WTC11 (cell line): ENCODE measurements around the gene CCDC57. TPM values are rescaled to one million over a fixed set of nuclear protein-coding genes. Genes with fewer than 3 reads are reported as not detected.

Source experiments
- ATAC-seq: fragments of 200-7000 bp; cut with Tn5 transposase; 2 replicates; pipeline ENCODE4 v1.10.0; 2021; ENCODE audit warnings: mild to moderate bottlenecking, moderate library complexity
- CTCF ChIA-PET: fragments of 300-600 bp; sonication (Branson Sonifier 250); formaldehyde crosslinking; loops from one replicate; lab custom pipeline; 2021; ENCODE audit warnings: antibody characterized with exemption; lab: Charles Lee
- POLR2A ChIA-PET: fragments of 350-600 bp; sonication (Branson Sonifier 250); formaldehyde crosslinking; loops from one replicate; lab custom pipeline; 2021; ENCODE audit warnings: antibody characterized with exemption; lab: Charles Lee
- DNase-seq: peaks from one replicate; pipeline ENCODE4 v3.0.0; 2021; ENCODE audit warnings: low spot score
- H3K27ac Mint-ChIP-seq: 2 replicates; pipeline ENCODE4 v1.8.0; 2021; ENCODE audit warnings: mixed read lengths
- H3K27me3 Mint-ChIP-seq: 2 replicates; pipeline ENCODE4 v1.8.0; 2021; ENCODE audit warnings: low read depth, mild to moderate bottlenecking, moderate library complexity, mixed read lengths
- H3K36me3 Mint-ChIP-seq: 2 replicates; pipeline ENCODE4 v1.8.0; 2021; ENCODE audit warnings: mixed read lengths
- H3K4me1 Mint-ChIP-seq: 2 replicates; pipeline ENCODE4 v1.8.0; 2022; ENCODE audit warnings: mixed read lengths
- H3K4me3 Mint-ChIP-seq: 2 replicates; pipeline ENCODE4 v1.8.0; 2021; ENCODE audit warnings: mild to moderate bottlenecking, moderate library complexity, mixed read lengths
- H3K9me3 Mint-ChIP-seq: 2 replicates; pipeline ENCODE4 v1.8.0; 2021; ENCODE audit warnings: mixed read lengths
- CBFB ChIP-seq: sonication (generic); formaldehyde crosslinking; IDR thresholded peaks from 2 replicates; pipeline ENCODE4 v1.8.1; 2022; ENCODE audit warnings: mild to moderate bottlenecking, low read depth, missing genetic modification reagents
- ELF4 ChIP-seq: sonication (generic); formaldehyde crosslinking; IDR thresholded peaks from 2 replicates; pipeline ENCODE4 v1.8.1; 2022; ENCODE audit warnings: low read depth, mild to moderate bottlenecking, moderate library complexity, missing genetic modification reagents
- FOXK1 ChIP-seq: sonication (generic); formaldehyde crosslinking; IDR thresholded peaks from 2 replicates; pipeline ENCODE4 v1.8.0; 2022; ENCODE audit warnings: mild to moderate bottlenecking, moderate library complexity, missing genetic modification reagents
- GTF2I ChIP-seq: fragments of 250-450 bp; sonication (Bioruptor Pico); conservative IDR thresholded peaks from 2 replicates; pipeline ENCODE4 v1.4.0; 2021; ENCODE audit warnings: mild to moderate bottlenecking
- JAZF1 ChIP-seq: fragments of 250-450 bp; sonication (Bioruptor Pico); IDR thresholded peaks from 2 replicates; pipeline ENCODE4 v1.9.0; 2021; ENCODE audit warnings: moderate library complexity, mild to moderate bottlenecking, inconsistent platforms
- MXD4 ChIP-seq: fragments of 250-450 bp; sonication (Bioruptor Pico); IDR thresholded peaks from 2 replicates; pipeline ENCODE4 v1.8.0; 2021; ENCODE audit warnings: mild to moderate bottlenecking, moderate library complexity, borderline replicate concordance
- MYBL2 ChIP-seq: sonication (generic); formaldehyde crosslinking; IDR thresholded peaks from 2 replicates; pipeline ENCODE4 v1.8.1; 2023; ENCODE audit warnings: mild to moderate bottlenecking, moderate library complexity, missing genetic modification reagents
- SP1 ChIP-seq: sonication (generic); formaldehyde crosslinking; conservative IDR thresholded peaks from 2 replicates; pipeline ENCODE4 v1.8.1; 2022; ENCODE audit warnings: missing genetic modification reagents
- ZNF121 ChIP-seq: sonication (generic); formaldehyde crosslinking; IDR thresholded peaks from 2 replicates; pipeline ENCODE4 v1.8.0; 2023; ENCODE audit warnings: missing genetic modification reagents
- total RNA-seq: library from RNA; stranded (reverse); gene quantifications from 3 replicates; pipeline ENCODE4 v1.2.3, GENCODE V29; 2021
- TF ChIP-seq, protein P1 (sequence below): sonication (generic); formaldehyde crosslinking; IDR thresholded peaks from 2 replicates; pipeline ENCODE4 v1.8.1; 2023; ENCODE audit warnings: mild to moderate bottlenecking, moderate library complexity, missing genetic modification reagents
- TF ChIP-seq, protein P2 (sequence below): sonication (generic); formaldehyde crosslinking; IDR thresholded peaks from 2 replicates; pipeline ENCODE4 v1.8.1; 2023; ENCODE audit warnings: mild to moderate bottlenecking, missing genetic modification reagents
- TF ChIP-seq, protein P3 (sequence below): sonication (generic); formaldehyde crosslinking; IDR thresholded peaks from 2 replicates; pipeline ENCODE4 v1.8.0; 2022; ENCODE audit warnings: mild to moderate bottlenecking, missing genetic modification reagents
- TF ChIP-seq, protein P4 (sequence below): fragments of 250-450 bp; sonication (Bioruptor Pico); IDR thresholded peaks from 2 replicates; pipeline ENCODE4 v1.9.0; 2021; ENCODE audit warnings: mild to moderate bottlenecking
- TF ChIP-seq, protein P5 (sequence below): sonication (generic); formaldehyde crosslinking; IDR thresholded peaks from 2 replicates; pipeline ENCODE4 v1.8.0; 2022; ENCODE audit warnings: mild to moderate bottlenecking, missing genetic modification reagents
- TF ChIP-seq, protein P6 (sequence below): sonication (generic); formaldehyde crosslinking; IDR thresholded peaks from 2 replicates; pipeline ENCODE4 v1.8.0; 2022; ENCODE audit warnings: mild to moderate bottlenecking, missing genetic modification reagents
- TF ChIP-seq, protein P7 (sequence below): sonication (generic); formaldehyde crosslinking; IDR thresholded peaks from 2 replicates; pipeline ENCODE4 v1.8.0; 2023; ENCODE audit warnings: missing genetic modification reagents, mild to moderate bottlenecking, borderline replicate concordance

CCDC57 gene
- total RNA-seq, 1 experiment from 2014 or later = 20.0 TPM

DNA sequence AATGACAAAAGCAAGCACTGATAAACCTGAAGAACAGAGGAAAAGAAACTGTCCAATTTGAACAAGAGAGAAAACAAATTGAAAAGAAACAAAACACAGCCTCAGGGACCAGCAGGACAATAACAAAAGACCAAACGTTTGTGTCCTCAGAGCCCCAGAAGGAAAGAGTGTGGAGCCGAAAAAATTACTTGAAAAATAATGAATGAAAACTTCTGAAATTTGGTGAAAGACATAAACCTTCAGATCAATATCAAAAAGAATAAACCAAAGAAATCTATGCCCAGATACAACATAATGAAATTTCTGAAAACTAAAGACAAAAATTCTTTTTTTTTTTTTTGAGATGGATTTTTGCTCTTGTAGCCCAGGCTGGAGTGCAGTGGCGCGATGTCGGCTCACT, 45.6 kb downstream of the CCDC57 start:
- no peak for TF ChIP-seq SP1
- TF ChIP-seq, protein P1, sequence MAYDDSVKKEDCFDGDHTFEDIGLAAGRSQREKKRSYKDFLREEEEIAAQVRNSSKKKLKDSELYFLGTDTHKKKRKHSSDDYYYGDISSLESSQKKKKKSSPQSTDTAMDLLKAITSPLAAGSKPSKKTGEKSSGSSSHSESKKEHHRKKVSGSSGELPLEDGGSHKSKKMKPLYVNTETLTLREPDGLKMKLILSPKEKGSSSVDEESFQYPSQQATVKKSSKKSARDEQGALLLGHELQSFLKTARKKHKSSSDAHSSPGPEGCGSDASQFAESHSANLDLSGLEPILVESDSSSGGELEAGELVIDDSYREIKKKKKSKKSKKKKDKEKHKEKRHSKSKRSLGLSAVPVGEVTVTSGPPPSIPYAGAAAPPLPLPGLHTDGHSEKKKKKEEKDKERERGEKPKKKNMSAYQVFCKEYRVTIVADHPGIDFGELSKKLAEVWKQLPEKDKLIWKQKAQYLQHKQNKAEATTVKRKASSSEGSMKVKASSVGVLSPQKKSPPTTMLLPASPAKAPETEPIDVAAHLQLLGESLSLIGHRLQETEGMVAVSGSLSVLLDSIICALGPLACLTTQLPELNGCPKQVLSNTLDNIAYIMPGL (CRISPR knock-in tag) = no peak
- TF ChIP-seq, protein P2, sequence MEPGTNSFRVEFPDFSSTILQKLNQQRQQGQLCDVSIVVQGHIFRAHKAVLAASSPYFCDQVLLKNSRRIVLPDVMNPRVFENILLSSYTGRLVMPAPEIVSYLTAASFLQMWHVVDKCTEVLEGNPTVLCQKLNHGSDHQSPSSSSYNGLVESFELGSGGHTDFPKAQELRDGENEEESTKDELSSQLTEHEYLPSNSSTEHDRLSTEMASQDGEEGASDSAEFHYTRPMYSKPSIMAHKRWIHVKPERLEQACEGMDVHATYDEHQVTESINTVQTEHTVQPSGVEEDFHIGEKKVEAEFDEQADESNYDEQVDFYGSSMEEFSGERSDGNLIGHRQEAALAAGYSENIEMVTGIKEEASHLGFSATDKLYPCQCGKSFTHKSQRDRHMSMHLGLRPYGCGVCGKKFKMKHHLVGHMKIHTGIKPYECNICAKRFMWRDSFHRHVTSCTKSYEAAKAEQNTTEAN (CRISPR knock-in tag) = no peak
- POLR2A ChIA-PET = no interaction called here
- Mint-ChIP-seq H3K4me3 (no peak overlapping the region), H3K27ac (no peak overlapping the region), H3K9me3 (peaks cover 6% of the 10 kb centered on the region), H3K36me3 (peaks cover 33% of the 10 kb centered on the region), H3K27me3 (peaks cover 55% of the 10 kb centered on the region), H3K4me1 (no peaks in the 10 kb centered on the region)
- DNase-seq = no peak
- CTCF ChIA-PET = no interaction called here
- no peak for ATAC-seq

DNA sequence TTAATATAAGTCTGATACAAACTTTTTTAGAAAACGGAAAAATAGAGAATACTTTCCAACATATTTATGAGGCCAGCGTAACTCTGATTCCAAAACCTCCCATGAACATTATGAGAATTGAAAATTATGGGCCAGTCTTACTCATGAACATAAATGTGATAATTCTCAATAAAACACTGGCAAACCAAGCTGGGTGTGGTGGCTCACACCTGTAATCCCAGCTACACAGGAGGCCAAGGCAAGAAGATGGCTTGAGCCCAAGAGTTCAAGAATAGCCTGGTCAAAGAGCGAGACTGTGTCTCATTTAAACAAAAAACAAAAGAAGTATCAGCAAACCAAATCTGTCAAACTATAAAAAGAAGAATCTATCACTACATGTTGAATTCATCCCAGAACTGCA, 47.8 kb downstream of the CCDC57 start:
- H3K4me3 Mint-ChIP-seq = no peak overlapping the region
- ATAC-seq (no peak), DNase-seq (no peak)
- H3K36me3 Mint-ChIP-seq = peaks cover 18% of the 10 kb centered on the region
- CTCF ChIA-PET = interaction anchor here (0.6 to 1.9 kb wide), 4 partner anchors 11 to 72 kb away, joined by 3 to 7 read pairs (median 4); no protein-coding TSS in a partner anchor
- H3K27me3 Mint-ChIP-seq = peaks cover 34% of the 10 kb centered on the region
- H3K9me3 Mint-ChIP-seq = peaks cover 6% of the 10 kb centered on the region
- no peak overlapping the region for H3K27ac Mint-ChIP-seq
- TF ChIP-seq MYBL2 (CRISPR knock-in tag) (no peak), GTF2I (CRISPR knock-in tag) (no peak), MXD4 (CRISPR knock-in tag) (no peak), ZNF121 (CRISPR knock-in tag) (no peak)
- POLR2A ChIA-PET = no interaction called here
- H3K4me1 Mint-ChIP-seq = no peaks in the 10 kb centered on the region

DNA sequence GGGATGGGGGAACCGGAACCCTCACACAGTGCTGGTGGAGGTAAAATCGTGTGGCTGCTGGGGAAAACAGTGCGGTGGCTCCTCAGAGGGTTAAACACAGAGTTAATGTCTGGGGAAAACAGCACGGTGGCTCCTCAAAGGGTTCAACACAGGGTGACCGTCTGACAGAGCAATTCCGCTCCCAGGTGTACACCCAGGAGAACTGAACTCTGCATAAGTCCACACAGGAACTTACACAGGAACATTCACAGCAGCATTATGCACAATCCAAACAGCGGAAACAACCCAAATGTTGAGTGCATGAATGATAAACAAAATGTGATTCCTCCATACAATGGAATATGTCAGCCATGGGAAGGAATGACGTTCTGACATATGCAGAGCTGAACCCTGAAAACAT, 51.4 kb downstream of the CCDC57 start:
- peaks cover 8% of the 10 kb centered on the region for H3K27me3 Mint-ChIP-seq
- H3K4me3 Mint-ChIP-seq = no peak overlapping the region
- H3K9me3 Mint-ChIP-seq = no peaks in the 10 kb centered on the region
- TF ChIP-seq ELF4 (CRISPR knock-in tag) (no peak), FOXK1 (CRISPR knock-in tag) (no peak), JAZF1 (CRISPR knock-in tag) (no peak), CBFB (CRISPR knock-in tag) (no peak), SP1 (no peak), MXD4 (CRISPR knock-in tag) (no peak)
- TF ChIP-seq, protein P3, sequence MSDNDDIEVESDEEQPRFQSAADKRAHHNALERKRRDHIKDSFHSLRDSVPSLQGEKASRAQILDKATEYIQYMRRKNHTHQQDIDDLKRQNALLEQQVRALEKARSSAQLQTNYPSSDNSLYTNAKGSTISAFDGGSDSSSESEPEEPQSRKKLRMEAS (CRISPR knock-in tag) = no peak
- TF ChIP-seq, protein P4, sequence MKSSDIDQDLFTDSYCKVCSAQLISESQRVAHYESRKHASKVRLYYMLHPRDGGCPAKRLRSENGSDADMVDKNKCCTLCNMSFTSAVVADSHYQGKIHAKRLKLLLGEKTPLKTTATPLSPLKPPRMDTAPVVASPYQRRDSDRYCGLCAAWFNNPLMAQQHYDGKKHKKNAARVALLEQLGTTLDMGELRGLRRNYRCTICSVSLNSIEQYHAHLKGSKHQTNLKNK (CRISPR knock-in tag) = no peak
- TF ChIP-seq, protein P5, sequence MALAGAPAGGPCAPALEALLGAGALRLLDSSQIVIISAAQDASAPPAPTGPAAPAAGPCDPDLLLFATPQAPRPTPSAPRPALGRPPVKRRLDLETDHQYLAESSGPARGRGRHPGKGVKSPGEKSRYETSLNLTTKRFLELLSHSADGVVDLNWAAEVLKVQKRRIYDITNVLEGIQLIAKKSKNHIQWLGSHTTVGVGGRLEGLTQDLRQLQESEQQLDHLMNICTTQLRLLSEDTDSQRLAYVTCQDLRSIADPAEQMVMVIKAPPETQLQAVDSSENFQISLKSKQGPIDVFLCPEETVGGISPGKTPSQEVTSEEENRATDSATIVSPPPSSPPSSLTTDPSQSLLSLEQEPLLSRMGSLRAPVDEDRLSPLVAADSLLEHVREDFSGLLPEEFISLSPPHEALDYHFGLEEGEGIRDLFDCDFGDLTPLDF (CRISPR knock-in tag) = no peak
- TF ChIP-seq, protein P6, sequence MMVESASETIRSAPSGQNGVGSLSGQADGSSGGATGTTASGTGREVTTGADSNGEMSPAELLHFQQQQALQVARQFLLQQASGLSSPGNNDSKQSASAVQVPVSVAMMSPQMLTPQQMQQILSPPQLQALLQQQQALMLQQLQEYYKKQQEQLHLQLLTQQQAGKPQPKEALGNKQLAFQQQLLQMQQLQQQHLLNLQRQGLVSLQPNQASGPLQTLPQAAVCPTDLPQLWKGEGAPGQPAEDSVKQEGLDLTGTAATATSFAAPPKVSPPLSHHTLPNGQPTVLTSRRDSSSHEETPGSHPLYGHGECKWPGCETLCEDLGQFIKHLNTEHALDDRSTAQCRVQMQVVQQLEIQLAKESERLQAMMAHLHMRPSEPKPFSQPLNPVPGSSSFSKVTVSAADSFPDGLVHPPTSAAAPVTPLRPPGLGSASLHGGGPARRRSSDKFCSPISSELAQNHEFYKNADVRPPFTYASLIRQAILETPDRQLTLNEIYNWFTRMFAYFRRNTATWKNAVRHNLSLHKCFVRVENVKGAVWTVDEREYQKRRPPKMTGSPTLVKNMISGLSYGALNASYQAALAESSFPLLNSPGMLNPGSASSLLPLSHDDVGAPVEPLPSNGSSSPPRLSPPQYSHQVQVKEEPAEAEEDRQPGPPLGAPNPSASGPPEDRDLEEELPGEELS = no peak
- TF ChIP-seq, protein P7, sequence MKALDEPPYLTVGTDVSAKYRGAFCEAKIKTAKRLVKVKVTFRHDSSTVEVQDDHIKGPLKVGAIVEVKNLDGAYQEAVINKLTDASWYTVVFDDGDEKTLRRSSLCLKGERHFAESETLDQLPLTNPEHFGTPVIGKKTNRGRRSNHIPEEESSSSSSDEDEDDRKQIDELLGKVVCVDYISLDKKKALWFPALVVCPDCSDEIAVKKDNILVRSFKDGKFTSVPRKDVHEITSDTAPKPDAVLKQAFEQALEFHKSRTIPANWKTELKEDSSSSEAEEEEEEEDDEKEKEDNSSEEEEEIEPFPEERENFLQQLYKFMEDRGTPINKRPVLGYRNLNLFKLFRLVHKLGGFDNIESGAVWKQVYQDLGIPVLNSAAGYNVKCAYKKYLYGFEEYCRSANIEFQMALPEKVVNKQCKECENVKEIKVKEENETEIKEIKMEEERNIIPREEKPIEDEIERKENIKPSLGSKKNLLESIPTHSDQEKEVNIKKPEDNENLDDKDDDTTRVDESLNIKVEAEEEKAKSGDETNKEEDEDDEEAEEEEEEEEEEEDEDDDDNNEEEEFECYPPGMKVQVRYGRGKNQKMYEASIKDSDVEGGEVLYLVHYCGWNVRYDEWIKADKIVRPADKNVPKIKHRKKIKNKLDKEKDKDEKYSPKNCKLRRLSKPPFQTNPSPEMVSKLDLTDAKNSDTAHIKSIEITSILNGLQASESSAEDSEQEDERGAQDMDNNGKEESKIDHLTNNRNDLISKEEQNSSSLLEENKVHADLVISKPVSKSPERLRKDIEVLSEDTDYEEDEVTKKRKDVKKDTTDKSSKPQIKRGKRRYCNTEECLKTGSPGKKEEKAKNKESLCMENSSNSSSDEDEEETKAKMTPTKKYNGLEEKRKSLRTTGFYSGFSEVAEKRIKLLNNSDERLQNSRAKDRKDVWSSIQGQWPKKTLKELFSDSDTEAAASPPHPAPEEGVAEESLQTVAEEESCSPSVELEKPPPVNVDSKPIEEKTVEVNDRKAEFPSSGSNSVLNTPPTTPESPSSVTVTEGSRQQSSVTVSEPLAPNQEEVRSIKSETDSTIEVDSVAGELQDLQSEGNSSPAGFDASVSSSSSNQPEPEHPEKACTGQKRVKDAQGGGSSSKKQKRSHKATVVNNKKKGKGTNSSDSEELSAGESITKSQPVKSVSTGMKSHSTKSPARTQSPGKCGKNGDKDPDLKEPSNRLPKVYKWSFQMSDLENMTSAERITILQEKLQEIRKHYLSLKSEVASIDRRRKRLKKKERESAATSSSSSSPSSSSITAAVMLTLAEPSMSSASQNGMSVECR = no peak
- H3K4me1 Mint-ChIP-seq = no peaks in the 10 kb centered on the region
- ChIA-PET POLR2A (no interaction called here), CTCF (no interaction called here)
- H3K27ac Mint-ChIP-seq = no peak overlapping the region
- ATAC-seq (no peak), DNase-seq (no peak)
- H3K36me3 Mint-ChIP-seq = peaks cover 5% of the 10 kb centered on the region
